HEK293 (cell line): Measurements from ENCODE around the gene TNPO3.

Source experiments
- CTCF ChIP-seq: fragments of 450-650 bp; formaldehyde crosslinking; IDR thresholded peaks from 2 replicates; pipeline ENCODE4 v1.5.1; 2016; ENCODE audit warnings: missing biosample characterization, missing genetic modification characterization
- ZBTB20 ChIP-seq: fragments of 450-650 bp; formaldehyde crosslinking; IDR thresholded peaks from 2 replicates; pipeline ENCODE4 v1.5.1; 2016; ENCODE audit warnings: missing biosample characterization, missing genetic modification characterization
- ZNF280C ChIP-seq: fragments of 450-650 bp; formaldehyde crosslinking; IDR thresholded peaks from 2 replicates; pipeline ENCODE4 v1.5.1; 2016; ENCODE audit warnings: missing biosample characterization, missing genetic modification characterization
- ZNF426 ChIP-seq: fragments of 450-650 bp; formaldehyde crosslinking; IDR thresholded peaks from 2 replicates; pipeline ENCODE4 v1.5.1; 2017; ENCODE audit warnings: missing biosample characterization, missing genetic modification characterization, mild to moderate bottlenecking, inconsistent platforms, moderate library complexity

GRCh38 chr7:129066290-129067131 lies 11.6 kb upstream of the TNPO3 start:
- TF ChIP-seq ZNF426 (tag by site-specific recombination) (no peak), ZBTB20 (0 out of 2 replicates have a peak, but pooled peaks have one; percentile 33), CTCF (tag by site-specific recombination) (no peak), ZNF280C (tag by site-specific recombination) (no peak)
